GM12801 (cell line): ENCODE measurements around the gene ZMYM4.

Source experiments
- TF ChIP-seq, protein P1 (sequence below): IDR thresholded peaks from one replicate; pipeline ENCODE4 v1.5.1; 2011; ENCODE audit warnings: control low read depth; ENCODE audit not compliant: insufficient read length; ENCODE audit errors: extremely low read depth

The ZMYM4 gene

DNA sequence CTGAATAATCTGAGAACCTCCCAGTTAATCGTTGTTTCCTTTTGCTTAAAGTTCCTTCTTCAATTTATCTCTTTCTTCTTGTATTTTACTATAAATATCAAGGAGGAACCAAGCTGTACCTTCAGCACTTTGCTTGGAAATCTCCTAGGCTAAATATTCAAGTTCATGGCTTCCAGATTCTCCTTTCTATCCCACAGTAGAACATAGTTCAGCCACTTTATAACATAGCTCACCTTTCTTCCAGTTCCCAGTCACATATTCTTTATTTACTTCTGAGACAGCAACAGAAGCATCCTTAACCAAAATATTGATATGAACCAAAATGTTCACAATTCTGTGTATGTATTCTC lies 11.0 kb downstream of the ZMYM4 start:
- TF ChIP-seq, protein P1, sequence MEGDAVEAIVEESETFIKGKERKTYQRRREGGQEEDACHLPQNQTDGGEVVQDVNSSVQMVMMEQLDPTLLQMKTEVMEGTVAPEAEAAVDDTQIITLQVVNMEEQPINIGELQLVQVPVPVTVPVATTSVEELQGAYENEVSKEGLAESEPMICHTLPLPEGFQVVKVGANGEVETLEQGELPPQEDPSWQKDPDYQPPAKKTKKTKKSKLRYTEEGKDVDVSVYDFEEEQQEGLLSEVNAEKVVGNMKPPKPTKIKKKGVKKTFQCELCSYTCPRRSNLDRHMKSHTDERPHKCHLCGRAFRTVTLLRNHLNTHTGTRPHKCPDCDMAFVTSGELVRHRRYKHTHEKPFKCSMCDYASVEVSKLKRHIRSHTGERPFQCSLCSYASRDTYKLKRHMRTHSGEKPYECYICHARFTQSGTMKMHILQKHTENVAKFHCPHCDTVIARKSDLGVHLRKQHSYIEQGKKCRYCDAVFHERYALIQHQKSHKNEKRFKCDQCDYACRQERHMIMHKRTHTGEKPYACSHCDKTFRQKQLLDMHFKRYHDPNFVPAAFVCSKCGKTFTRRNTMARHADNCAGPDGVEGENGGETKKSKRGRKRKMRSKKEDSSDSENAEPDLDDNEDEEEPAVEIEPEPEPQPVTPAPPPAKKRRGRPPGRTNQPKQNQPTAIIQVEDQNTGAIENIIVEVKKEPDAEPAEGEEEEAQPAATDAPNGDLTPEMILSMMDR, result no peak

DNA sequence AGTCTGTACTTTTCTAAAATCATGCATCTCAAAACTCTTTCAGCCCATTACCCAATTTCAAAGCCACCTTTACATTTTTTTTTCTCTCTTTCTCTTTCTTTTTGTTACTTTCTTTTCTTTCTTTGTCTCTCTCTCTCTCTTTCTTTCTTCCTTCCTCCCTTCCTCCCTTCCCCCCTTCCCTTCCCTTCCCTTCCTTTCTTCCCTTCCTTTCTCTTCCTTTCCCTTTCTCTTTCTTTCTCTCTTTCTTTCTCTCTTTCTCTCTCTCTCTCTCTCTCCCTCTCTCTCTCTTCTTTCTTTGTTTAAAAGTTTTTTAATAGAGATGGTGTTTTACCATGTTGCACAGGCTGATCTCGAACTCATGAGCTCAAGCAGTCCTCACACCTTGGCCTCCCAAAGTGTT lies 11.5 kb downstream of the ZMYM4 start:
- TF ChIP-seq, protein P1, result no peak

DNA sequence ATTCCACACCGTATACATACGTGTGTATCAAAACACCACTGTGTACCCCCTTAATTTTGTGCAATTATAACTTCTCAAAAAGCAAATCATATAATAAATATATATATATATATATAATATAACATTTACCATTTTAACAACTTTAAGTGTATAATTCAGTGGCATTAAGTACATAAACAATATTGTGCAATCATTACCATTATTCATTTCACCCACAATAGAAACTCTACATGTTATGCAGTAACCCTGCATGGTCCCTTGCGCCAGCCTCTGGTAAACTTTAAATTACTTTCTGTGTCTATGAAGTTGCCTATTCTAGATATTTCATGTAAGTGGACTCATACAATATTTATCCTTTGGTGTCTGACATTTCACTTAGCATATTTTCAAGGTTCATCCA lies 13.1 kb downstream of the ZMYM4 start:
- TF ChIP-seq, protein P1, result no peak

DNA sequence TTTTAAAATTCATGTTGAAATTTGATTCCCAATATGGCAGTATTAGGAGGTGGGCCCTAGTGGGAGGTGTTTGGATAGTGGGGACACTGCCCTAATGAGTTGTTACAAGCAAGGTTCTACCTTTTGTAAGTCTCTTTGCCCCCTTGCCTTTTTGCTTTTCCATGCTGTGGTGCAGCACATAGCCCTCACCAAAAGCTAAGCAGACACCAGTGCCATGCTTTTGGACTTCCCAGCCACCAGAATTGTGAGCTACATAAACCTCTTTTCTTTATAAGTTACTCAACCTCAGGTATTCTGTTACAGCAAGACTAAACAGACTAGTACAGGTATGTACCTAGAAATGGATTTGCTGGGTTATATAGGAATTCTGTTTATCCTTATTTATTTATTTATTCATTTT lies 13.7 kb downstream of the ZMYM4 start:
- TF ChIP-seq, protein P1, result no peak

DNA sequence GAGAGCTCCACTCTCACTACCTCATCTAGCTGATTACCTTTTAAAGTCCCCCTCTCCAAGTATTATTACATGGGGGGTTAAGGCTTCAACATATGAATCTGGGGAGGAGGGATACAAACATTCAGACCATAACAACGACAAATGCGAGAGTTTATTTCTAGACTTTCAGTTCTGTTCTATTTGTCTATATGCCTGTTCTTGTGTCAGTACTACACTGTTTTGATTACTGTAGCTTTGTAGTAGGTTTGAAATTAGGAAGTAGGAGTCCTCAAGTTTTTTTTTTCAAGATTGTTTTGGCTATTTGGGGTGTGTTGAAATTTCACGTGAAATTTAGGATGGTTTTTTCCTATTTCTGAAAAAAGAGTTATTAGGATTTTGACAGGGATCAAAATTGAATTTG lies 16.3 kb downstream of the ZMYM4 start:
- TF ChIP-seq, protein P1, result no peak

DNA sequence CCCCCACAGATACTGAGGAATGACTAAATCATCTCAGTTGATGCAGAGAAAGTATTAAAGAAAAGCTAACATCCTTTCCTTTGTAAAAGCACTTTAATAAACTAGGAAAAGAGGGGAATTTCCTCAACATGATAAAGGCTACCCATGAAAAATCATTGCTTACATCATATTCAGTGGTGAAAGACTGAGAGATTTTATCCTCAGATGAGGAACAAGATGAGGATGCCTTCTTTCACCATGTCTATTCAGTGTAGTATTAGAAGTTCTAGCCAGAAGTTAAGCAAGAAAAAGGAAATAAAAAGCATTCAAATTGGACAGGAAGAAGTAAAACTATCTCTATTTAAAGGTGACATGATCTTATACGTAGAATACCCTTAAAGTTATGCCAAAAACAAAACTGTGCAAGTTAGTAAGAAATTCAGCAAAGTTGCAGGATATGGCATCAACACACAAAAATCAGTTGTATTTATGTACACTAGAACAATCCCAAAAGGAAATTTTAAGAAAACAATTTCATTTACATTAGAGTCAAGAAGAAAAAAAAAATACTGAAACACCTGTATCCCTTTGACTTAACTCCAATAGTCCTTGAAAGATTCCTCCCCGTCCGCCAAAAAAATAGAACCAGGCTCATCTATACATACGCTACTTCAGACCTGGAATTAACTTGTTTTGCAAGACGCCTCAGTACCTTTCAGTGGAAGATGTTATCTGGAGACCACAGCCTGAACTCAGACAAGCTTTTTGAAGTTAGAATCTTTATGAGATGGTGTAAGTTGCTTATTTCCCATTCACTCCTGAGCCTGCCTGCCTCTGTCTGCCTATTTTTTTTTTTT lies 17.5 kb downstream of the ZMYM4 start:
- TF ChIP-seq, protein P1, result no peak

DNA sequence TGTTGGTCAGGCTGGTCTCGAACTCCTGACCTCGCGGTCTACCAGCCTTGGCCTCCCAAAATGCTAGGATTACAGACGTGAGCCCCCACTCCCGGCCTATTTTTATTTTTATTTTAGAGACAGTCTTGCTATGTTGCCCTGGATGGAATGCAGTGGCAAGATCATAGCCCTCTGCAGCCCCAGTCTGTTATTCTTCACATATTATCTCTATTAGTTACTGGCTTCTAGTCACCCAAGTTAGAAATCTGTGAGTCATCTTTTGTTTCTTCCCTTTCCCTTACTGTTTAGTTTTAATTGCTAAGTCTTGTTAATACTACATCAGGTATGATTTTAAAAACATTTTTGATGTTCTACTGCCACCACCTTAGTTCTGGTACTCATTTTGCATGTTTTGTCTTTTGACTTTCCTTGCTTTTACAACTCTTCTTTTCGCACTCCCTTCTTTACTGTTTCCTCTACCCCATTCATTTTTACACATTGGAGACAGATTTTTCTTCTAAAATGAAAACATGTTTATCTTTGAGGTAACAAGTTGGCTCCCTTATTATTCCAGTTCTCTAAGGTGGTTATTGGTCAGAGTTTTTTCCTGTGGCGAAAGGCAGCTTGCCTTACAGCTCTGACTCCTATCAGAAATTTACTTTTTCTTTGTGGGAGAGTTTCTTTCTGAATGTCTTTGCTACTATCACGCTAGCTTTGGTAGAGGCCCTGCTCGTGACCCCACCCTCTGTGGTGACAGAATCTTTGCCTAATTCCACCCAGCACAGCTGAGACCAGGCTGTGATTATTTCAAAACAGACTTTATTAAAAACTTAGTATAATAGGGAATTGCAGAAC lies 19.5 kb downstream of the ZMYM4 start:
- TF ChIP-seq, protein P1, result no peak
